Ectodermal cell (in vitro differentiated cells): Measurements from ENCODE around the gene HGFAC. TPM values are rescaled to one million over a fixed set of nuclear protein-coding genes. Genes with fewer than 3 reads are reported as not detected.

Source experiments
- H3K27ac ChIP-seq: 2 replicates; pipeline ENCODE4 v1.7.0; 2013; ENCODE audit warnings: mild to moderate bottlenecking, low read depth, low read length; ENCODE audit not compliant: insufficient read depth, poor library complexity, severe bottlenecking
- H3K27me3 ChIP-seq: 2 replicates; pipeline ENCODE4 v1.7.0; 2013; ENCODE audit warnings: mild to moderate bottlenecking, low read length; ENCODE audit not compliant: insufficient read depth, control insufficient read depth, poor library complexity, severe bottlenecking
- H3K36me3 ChIP-seq: one replicate; pipeline ENCODE4 v1.7.0; 2013; ENCODE audit warnings: low read length; ENCODE audit not compliant: control insufficient read depth, insufficient read depth
- H3K4me1 ChIP-seq: one replicate; pipeline ENCODE4 v1.7.0; 2013; ENCODE audit warnings: low read length; ENCODE audit not compliant: control insufficient read depth, insufficient read depth
- H3K4me3 ChIP-seq: 2 replicates; pipeline ENCODE4 v1.7.0; 2013; ENCODE audit warnings: low read depth, low read length, control low read depth; ENCODE audit not compliant: insufficient read depth
- H3K9me3 ChIP-seq: 2 replicates; pipeline ENCODE4 v1.7.0; 2013; ENCODE audit warnings: mild to moderate bottlenecking, low read length, moderate library complexity; ENCODE audit not compliant: control insufficient read depth
- WGBS, 2 experiments: methylation state at CpG; one replicate each; pipeline ENCODE4 v1.1.7; 2013; ENCODE audit warnings: missing lambda C conversion rate in 2 of 2; 5-methylcytosine and 5-hydroxymethylcytosine counted together
- polyA plus RNA-seq, 4 experiments: library from polyadenylated mRNA; stranded (reverse); fragments of 50-300 nt; gene quantifications; one replicate each; pipeline ENCODE4 v1.2.3, GENCODE V29; 2013

Gene HGFAC
- polyA plus RNA-seq (2013, experiment 1 of 4), result 2.1 TPM
- polyA plus RNA-seq (2013, experiment 2 of 4), result 1.2 TPM
- 0.85 TPM for polyA plus RNA-seq (2013, experiment 3 of 4)
- 0.61 TPM for polyA plus RNA-seq (2013, experiment 4 of 4)

DNA sequence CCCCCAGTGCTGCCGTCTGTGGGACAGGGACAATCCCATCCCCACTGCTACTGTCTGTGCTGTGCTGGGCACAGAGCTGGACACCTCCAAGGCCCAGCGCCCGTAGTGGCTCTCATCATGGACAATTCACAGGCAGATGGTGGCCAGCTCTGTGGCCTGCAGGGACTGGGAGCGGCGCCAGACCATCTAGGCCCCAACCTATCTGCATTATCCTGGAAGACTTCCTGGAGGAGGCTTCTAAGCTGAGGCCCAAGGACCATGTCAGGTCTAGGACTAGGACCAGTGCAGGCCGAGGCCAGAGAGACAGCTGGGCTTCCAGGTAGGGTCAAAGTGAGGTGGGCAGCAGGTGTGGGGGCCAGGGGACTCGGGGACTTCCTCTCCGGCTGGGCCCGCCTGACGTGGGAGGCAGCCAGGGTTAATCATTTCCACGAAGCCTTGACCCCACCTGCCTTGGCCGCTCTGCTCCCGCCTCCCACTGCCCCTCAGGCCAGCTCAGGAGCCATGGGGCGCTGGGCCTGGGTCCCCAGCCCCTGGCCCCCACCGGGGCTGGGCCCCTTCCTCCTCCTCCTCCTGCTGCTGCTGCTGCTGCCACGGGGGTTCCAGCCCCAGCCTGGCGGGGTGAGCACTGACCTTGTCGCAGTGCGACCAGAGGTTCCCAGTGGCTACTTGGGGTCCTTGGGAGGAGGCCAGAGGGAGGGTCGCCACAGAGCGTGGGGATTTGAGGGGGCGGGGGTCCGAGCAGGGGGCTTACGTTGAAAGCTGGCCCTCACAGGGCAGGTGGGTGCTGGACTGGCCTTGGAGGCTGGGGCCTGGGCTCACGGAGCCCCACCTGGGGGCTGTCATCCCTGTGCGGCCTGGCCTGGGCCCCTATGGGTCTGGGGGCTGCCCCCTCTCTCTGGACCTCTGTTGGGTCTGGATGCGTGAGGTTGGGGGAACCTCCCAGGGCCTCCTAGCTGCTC is at the start of gene HGFAC:
Gene HGFAC (plus strand): TSS at position 468 of the 959 bp plus-strand sequence. CDS start 34 bp downstream, at position 502.
- H3K27me3 ChIP-seq, result no peaks in the 10 kb centered on the region
- H3K4me3 ChIP-seq, result no peak within 1 kb of the TSS
- H3K9me3 ChIP-seq, result no peaks in the 10 kb centered on the region
- no peak within 1 kb of the TSS for H3K27ac ChIP-seq
- 93 to 94% methylated on average over 27 of the region's 27 CpGs for WGBS, 2 experiments
- no peaks in the 10 kb centered on the region for H3K4me1 ChIP-seq
- no peaks in the 10 kb centered on the region for H3K36me3 ChIP-seq

DNA sequence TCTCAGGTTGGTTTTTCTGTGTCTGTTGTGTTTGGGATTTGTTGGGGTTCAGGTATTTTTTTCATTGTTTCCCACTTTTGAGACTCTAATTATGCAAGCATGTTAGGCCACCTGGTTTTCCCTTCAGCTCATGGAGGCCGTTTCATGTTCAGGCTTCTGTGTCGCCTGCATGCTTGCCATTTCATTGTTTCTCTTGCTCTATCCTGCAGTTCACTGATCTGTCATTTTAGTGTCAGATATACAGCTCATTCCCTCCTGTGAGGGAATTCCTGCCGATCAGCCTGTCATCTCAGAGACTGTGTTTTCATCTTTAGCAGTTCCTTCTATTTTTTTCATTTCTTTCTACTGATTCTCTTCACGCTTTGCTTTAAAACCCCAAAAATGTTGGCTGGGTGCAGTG is 49.4 kb upstream of the HGFAC start:
- Histone ChIP-seq H3K4me3 (no peak overlapping the region), H3K9me3 (peaks cover 3% of the 10 kb centered on the region), H3K4me1 (peaks cover 47% of the 10 kb centered on the region), H3K27me3 (no peaks in the 10 kb centered on the region), H3K27ac (no peak overlapping the region), H3K36me3 (no peaks in the 10 kb centered on the region)
- 83 to 85% methylated on average over 4 of the region's 4 CpGs for WGBS, 2 experiments

DNA sequence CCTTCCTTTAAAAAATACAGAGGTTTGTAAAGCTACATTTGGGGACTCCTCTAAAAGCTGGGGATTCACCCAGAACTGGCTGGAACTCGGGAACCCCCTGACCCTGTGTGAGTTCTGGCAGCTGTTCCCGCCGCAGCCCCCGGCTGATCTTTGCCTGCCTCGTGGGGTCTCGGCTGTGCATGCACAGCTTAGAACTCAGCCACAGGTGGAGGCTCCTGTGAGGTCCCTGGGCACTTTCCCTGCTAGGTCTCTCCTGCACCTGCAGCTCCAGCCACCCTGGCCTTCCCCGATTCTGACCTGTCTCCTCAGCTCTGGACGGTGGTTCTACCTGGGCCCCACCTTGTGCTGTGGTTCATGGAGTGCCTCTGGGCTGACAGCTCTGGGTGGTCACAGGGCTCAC is 48.6 kb upstream of the HGFAC start:
- H3K4me3 ChIP-seq, result no peak overlapping the region
- peaks cover 38% of the 10 kb centered on the region for H3K4me1 ChIP-seq
- no peak overlapping the region for H3K27ac ChIP-seq
- 91 to 95% methylated on average over 8 of the region's 8 CpGs for WGBS, 2 experiments
- H3K9me3 ChIP-seq, result peaks cover 3% of the 10 kb centered on the region
- H3K36me3 ChIP-seq, result no peaks in the 10 kb centered on the region
- H3K27me3 ChIP-seq, result no peaks in the 10 kb centered on the region

DNA sequence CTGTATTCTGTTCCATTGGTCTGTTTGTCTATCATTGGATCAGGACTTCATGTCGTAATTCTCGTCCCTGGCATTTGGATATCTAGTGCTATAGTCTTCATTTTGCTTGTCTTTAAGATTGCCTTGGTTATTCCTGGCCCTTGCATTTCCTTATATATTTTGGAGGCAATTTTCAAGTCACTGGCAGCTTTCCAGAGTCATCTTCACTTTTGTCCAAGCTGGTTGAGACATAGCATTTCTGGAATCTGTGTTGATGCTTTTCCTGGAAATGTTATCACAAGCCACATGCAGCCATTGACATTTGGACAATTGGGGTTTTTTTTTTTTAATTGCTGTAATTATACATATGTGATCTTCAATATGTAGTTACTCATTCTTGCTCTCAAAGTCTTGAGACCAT is 45.2 kb upstream of the HGFAC start:
- Histone ChIP-seq H3K27me3 (no peaks in the 10 kb centered on the region), H3K4me1 (peaks cover 5% of the 10 kb centered on the region), H3K4me3 (no peak overlapping the region), H3K9me3 (peaks cover 3% of the 10 kb centered on the region), H3K27ac (no peak overlapping the region), H3K36me3 (no peaks in the 10 kb centered on the region)
- 98 to 100% methylated on average over 2 of the region's 2 CpGs for WGBS, 2 experiments

DNA sequence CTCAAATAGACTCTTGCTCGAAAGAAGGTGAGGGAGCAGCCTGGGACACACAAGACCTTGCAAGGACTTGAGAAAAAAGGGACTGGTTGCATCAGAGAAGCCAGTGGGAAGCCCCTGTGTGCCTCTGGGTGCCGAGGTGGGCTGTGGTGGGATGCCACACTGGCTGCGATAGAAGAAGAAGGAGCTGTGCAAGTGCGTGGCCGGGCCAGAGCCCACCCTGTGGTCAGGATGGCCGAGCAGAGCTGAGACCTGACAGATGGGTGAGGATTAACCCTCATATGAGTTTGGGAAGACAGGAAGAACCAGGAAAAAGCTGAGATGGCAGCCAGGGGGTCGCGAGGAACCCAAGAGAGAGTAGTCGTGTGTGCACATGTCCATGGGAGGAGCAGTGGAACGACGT is 44.6 kb upstream of the HGFAC start:
- H3K27me3 ChIP-seq, result no peaks in the 10 kb centered on the region
- H3K27ac ChIP-seq, result no peak overlapping the region
- WGBS, 2 experiments, result 94 to 96% methylated on average over 11 of the region's 11 CpGs
- peaks cover 3% of the 10 kb centered on the region for H3K9me3 ChIP-seq
- H3K36me3 ChIP-seq, result no peaks in the 10 kb centered on the region
- H3K4me3 ChIP-seq, result no peak overlapping the region
- no peaks in the 10 kb centered on the region for H3K4me1 ChIP-seq

DNA sequence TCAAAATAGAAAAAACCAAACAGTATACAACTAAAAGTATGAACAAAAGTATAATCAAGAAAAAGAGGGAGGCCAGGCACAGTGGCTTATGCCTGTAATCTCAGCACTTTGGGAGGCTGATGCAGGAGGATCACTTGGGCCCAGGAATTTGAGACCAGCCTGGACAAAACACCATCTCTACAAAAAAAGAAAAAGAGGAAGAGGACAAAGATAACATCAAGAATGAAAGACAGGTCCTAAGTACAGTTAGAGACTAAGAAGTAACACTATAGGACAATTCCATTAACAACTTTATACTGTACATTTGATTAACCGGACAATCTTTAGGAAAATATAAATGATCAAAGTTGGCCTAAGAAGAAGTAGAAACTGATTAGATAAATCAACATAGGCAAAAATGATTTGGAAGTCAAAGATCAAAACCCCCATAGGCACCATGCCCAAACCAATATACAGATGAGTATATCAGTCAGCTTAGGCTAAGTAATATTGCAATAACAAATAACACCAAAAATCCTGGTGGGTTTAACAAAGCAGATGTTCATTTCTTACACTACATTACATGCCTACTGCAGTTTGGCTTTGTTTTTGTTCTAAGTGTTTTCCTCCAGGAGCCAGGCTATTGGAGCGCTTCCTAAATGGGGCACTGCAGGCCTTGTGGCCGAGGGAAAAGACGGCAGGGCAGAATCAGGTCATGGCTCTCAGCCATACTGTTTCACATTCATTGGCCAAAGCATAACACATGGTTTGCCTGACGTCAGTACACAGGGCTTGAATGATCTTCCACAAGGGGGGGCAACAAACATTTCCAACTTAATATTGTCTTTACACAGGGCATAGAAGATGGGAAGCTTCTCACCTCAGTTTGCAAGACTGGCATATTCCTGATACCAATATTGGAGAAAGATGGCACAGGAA is 42.2 kb upstream of the HGFAC start:
- Histone ChIP-seq H3K36me3 (peaks cover 2% of the 10 kb centered on the region), H3K4me1 (no peaks in the 10 kb centered on the region), H3K9me3 (peaks cover 3% of the 10 kb centered on the region), H3K4me3 (no peak overlapping the region), H3K27ac (no peak overlapping the region), H3K27me3 (no peaks in the 10 kb centered on the region)
- 71 to 77% methylated on average over 4 to 5 of the region's 5 CpGs for WGBS, 2 experiments

DNA sequence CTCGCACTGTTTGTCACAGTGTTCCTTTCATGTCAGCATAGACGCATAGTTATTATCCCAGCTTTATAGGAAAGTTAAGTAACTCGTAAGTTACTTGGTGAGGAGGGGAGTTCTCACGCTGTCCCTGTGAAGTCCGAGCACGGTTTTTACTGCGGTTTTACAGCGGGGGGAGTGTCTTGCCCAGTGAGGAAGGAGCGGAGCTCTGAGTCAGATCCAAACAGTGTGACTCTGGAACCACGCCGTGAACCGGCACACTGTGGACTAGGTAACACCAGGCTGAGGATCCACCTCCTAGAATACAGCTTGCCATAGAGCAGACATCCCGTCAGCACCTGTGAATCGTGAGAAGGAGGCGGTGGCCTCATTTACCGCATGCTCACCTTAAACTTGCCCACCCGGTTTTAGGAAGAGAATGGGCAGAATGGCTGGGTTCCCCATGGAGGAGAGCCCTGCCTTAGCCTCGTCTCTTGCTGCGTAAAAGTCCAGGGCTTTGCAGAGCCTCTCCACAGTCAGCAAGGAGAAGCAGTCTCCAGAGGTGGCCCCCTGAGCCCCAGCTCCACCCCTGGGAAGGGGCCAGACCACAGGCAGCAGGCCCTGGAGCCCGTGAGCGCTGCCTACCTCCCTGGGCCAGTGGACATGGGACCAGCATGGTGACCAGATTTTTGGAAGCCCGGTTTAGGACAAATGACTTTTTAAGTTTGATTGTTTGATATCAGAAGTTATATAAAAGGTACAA is 40.2 kb upstream of the HGFAC start:
- Histone ChIP-seq H3K27ac (no peak overlapping the region), H3K36me3 (peaks cover 5% of the 10 kb centered on the region)
- WGBS, 2 experiments, result 93 to 94% methylated on average over 21 to 22 of the region's 22 CpGs

DNA sequence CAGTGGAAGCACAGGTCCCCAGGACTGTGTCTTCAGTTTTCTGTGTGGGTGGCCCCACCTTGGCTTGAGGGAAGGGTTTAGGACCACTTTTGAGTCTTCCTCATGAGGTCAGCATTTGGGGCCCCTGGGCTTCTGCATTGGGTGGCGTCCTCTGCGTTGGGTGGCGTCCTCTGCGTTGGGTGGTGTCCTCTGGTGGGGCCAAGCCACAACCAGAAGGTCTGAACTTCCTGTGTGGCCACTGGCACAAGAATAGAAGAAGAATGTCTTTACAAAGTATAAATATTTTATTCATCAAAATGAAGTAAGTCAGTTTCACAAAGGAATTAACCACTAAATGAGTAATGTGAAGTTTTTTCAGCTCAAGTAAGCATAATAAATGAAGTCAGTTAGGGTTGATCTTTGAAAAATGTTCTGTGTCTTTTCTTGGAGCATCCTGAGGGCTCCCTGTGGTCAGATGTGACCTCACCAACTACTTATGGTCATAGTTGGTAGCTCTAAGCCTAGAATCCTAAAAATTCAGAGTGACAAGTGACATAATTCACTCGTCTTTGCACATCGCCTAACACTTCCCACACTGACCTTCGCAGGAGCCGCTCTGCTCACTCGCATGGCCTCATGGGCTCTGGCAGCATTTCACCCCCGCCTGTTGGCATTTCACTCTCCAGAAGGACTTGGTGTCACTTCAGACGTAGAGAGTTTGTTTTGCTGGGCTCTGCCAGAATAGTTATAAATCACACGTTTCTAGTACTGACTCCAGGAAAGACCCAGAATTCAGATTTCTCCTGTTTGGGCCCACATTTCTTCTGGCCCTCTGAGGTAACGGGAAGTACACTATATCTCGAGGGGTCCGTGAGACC is 39.0 kb upstream of the HGFAC start:
- Histone ChIP-seq H3K4me3 (no peak overlapping the region), H3K9me3 (no peaks in the 10 kb centered on the region), H3K27me3 (no peaks in the 10 kb centered on the region), H3K27ac (no peak overlapping the region), H3K4me1 (no peaks in the 10 kb centered on the region), H3K36me3 (peaks cover 5% of the 10 kb centered on the region)
- 93 to 95% methylated on average over 15 of the region's 15 CpGs for WGBS, 2 experiments

More for the DNA sequence above, 40.2 kb upstream of the HGFAC start:
- H3K4me3 ChIP-seq, result no peak overlapping the region
- H3K27me3 ChIP-seq, result no peaks in the 10 kb centered on the region
- H3K9me3 ChIP-seq, result no peaks in the 10 kb centered on the region
- H3K4me1 ChIP-seq, result no peaks in the 10 kb centered on the region

DNA sequence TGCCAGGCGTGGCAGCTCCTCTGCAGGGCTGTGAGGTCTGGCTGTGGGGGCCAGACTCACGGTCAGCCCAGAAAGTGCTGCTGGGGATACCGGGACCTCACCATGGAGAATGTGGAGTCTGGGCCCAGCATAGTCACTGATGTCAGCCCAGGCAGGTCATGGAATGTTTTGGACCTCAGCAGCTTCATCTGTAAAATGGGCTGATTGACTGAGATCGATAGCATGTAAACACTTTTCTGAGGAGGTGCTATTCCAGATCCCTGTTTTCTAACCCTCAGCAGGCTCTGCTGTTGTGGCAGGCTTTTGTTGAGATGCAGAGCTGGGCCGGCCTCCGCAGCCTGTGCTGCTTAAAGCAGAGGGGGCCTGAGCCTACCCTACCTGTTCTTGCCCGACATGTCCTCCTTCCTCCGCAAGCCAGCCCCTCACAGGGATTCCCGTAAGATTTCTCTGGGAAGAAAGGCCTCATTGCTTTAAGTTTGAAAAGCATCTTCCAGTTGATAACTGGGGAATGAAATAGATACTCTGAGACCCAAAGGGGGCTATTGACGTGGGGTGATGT is 38.3 kb upstream of the HGFAC start:
- Histone ChIP-seq H3K27me3 (no peaks in the 10 kb centered on the region), H3K36me3 (peaks cover 5% of the 10 kb centered on the region), H3K4me3 (no peak overlapping the region), H3K9me3 (no peaks in the 10 kb centered on the region), H3K27ac (no peak overlapping the region), H3K4me1 (peaks cover 5% of the 10 kb centered on the region)
- 86 to 87% methylated on average over 10 of the region's 10 CpGs for WGBS, 2 experiments
